Transverse colon (tissue), 4 donors: Measurements from ENCODE around the gene HNRNPU. TPM values are rescaled to one million over a fixed set of nuclear protein-coding genes. Genes with fewer than 3 reads are reported as not detected.

Source experiments
- DNase-seq: peaks from one replicate; pipeline ENCODE4 v3.0.0-alpha.2; 2019
- H3K27ac ChIP-seq, 4 donors: fragments of 200-600 bp; sonication (generic); 2 replicates each; pipeline ENCODE4 v1.5.1; 2016 to 2018; ENCODE audit warnings: inconsistent platforms in 4 of 4
- H3K27me3 ChIP-seq: fragments of 200-600 bp; sonication (generic); 2 replicates; pipeline ENCODE4 v1.5.1; 2017; ENCODE audit warnings: inconsistent platforms
- H3K36me3 ChIP-seq, 4 donors: fragments of 200-600 bp; sonication (generic); 2 replicates each; pipeline ENCODE4 v1.5.1; 2017 to 2019; ENCODE audit warnings: inconsistent platforms in 4 of 4
- H3K4me1 ChIP-seq, 4 donors: fragments of 200-600 bp; sonication (generic); 2 replicates each; pipeline ENCODE4 v1.5.1; 2017 to 2020; ENCODE audit warnings: inconsistent platforms in 4 of 4
- H3K4me3 ChIP-seq, 4 donors: fragments of 200-600 bp; sonication (generic); 1 replicate in 1 of 4; 2 replicates in 3 of 4; pipeline versions ENCODE4 v1.5.1 to v1.6.1; 2017 to 2019; ENCODE audit warnings: inconsistent platforms in 4 of 4
- H3K9me3 ChIP-seq, 2 donors: fragments of 200-600 bp; sonication (generic); 2 replicates each; pipeline ENCODE4 v1.5.1; 2017 to 2019; ENCODE audit warnings: inconsistent platforms in 2 of 2
- EP300 ChIP-seq: sonication (generic); formaldehyde crosslinking; IDR thresholded peaks from one replicate; pipeline ENCODE4 v1.6.1; 2017; ENCODE audit warnings: antibody characterized with exemption, low read depth
- POLR2A ChIP-seq: fragments of 450-650 bp; IDR thresholded peaks from one replicate; pipeline ENCODE4 v1.6.1; 2016; ENCODE audit warnings: antibody characterized with exemption, mild to moderate bottlenecking, moderate library complexity
- POLR2AphosphoS5 ChIP-seq, 3 donors: sonication (generic); formaldehyde crosslinking; IDR thresholded peaks; one replicate each; pipeline ENCODE4 v1.6.1; 2016; ENCODE audit warnings: antibody characterized with exemption in 3 of 3
- WGBS, 2 donors: methylation state at CpG; one replicate each; pipeline ENCODE4 v1.1.5; 2018; ENCODE audit warnings: low coverage in 1 of 2; 5-methylcytosine and 5-hydroxymethylcytosine counted together
- in situ Hi-C, 4 donors: fragments of 200-750 bp; cut with MboI; loops; one replicate each; pipeline versions ENCODE4 v1.15.0 to v1.15.1; 2017; ENCODE audit warnings: low sequenced_read_pairs in 3 of 4, low pct_ligation_motif_present in 1 of 4, low pct_unique_long_range_greater_than_20kb in 1 of 4
- intact Hi-C: fragments of 100-400 bp; cut with DNase I; formaldehyde crosslinking; loops from one replicate; pipeline ENCODE4 v1.15.1; 2023; ENCODE audit warnings: low total_unique reads
- total RNA-seq, 4 donors: library from RNA; depleted of rRNA; stranded (reverse); fragments of >200 nt; gene quantifications; one replicate each; pipeline ENCODE4 v1.1.0, GENCODE V29; 2016
- TF ChIP-seq, protein P1 (sequence below), 5 experiments: fragments of 200-600 bp in 3 of 5; fragments of 450-650 bp in 2 of 5; sonication (generic) in 3 of 5; IDR thresholded peaks; 1 replicate in 2 of 5; 2 replicates in 3 of 5; pipeline ENCODE4 v1.5.1; 2016 to 2017; ENCODE audit warnings: antibody characterized with exemption in 5 of 5, inconsistent platforms in 3 of 5, mild to moderate bottlenecking in 2 of 5, moderate library complexity in 1 of 5

Gene HNRNPU
- total RNA-seq, 4 donors from 2014 or later, result 223 to 364 (median 237) TPM

- Histone ChIP-seq H3K36me3 (no peaks in the 10 kb centered on the region), H3K9me3 (no peaks in the 10 kb centered on the region), H3K27ac (no peak overlapping the region), H3K27me3 (peaks cover 4% of the 10 kb centered on the region), H3K4me1 (no peaks in the 10 kb centered on the region), H3K4me3 (no peak overlapping the region)
- WGBS, 2 donors, result 71% methylated on average over 15 of the region's 15 CpGs; no CpG with 5 or more reads in 1 of the 2 donors
- no peak for TF ChIP-seq POLR2A
- DNase-seq, result no peak
- in situ Hi-C loops (no loop called here), intact Hi-C loops (no loop called here)
Observed at GRCh38 chr1:244815600-244816099, 48.7 kb downstream of the HNRNPU start.

DNA sequence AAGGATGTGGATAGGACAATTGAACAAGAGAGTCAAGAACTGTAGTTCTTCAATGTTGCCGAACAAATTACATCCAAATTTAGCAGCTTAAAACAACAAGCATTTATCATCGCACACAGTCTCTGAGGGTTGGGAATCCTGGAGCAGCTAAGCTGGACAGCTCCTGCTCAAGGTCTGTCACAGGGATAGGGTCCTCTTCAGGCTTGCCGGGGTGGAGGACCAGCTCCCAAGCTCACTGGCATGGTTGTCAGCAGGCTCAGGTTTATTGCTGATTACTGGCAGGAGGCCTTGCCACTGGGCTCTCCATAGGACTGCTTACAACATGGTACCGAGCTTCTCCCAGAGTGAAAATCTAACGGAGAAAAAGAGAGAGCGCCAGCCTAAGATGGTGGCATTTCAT, 51.0 kb downstream of the HNRNPU start:
- H3K36me3 ChIP-seq, result no peaks in the 10 kb centered on the region
- H3K9me3 ChIP-seq, result no peaks in the 10 kb centered on the region
- no peaks in the 10 kb centered on the region for H3K4me1 ChIP-seq
- no peak overlapping the region for H3K4me3 ChIP-seq
- 83 to 90% methylated on average over 3 to 6 of the region's 6 CpGs for WGBS, 2 donors
- H3K27me3 ChIP-seq, result peaks cover 4% of the 10 kb centered on the region
- no peak for DNase-seq
- no peak overlapping the region for H3K27ac ChIP-seq
- TF ChIP-seq POLR2AphosphoS5 (IDR thresholded peaks at IDR 0.05) (no peak), POLR2A (no peak), EP300 (no peak)
- TF ChIP-seq, protein P1, sequence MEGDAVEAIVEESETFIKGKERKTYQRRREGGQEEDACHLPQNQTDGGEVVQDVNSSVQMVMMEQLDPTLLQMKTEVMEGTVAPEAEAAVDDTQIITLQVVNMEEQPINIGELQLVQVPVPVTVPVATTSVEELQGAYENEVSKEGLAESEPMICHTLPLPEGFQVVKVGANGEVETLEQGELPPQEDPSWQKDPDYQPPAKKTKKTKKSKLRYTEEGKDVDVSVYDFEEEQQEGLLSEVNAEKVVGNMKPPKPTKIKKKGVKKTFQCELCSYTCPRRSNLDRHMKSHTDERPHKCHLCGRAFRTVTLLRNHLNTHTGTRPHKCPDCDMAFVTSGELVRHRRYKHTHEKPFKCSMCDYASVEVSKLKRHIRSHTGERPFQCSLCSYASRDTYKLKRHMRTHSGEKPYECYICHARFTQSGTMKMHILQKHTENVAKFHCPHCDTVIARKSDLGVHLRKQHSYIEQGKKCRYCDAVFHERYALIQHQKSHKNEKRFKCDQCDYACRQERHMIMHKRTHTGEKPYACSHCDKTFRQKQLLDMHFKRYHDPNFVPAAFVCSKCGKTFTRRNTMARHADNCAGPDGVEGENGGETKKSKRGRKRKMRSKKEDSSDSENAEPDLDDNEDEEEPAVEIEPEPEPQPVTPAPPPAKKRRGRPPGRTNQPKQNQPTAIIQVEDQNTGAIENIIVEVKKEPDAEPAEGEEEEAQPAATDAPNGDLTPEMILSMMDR (IDR thresholded peaks at IDR 0.05), result no peak
- intact Hi-C loops (no loop called here), in situ Hi-C loops (no loop called here)

DNA sequence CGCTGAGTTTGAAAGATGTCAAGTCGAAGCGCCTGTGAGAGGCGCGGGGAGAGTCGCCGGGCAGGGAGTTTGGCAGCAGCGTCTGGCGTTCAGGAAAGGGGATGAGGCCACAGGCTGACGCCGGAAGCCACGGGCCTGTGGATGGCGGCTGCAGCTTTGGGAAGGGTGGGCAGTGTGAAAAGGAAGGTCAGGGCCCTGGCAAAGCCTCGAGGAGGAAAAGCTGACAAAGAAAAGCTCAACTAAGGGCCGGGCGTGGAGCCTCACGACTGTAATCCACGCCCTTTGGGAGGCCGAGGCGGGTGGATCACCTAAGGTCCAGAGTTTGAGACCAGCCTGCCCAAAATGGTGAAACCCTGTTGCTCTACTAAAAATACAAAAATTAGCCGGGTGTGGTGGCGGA, 54.1 kb downstream of the HNRNPU start:
- in situ Hi-C loops (no loop called here), intact Hi-C loops (no loop called here)
- WGBS, 2 donors, result 91 to 98% methylated on average over 9 to 22 of the region's 22 CpGs
- no peak overlapping the region for H3K27ac ChIP-seq
- no peak for DNase-seq
- no peak overlapping the region for H3K4me3 ChIP-seq
- H3K27me3 ChIP-seq, result peaks cover 4% of the 10 kb centered on the region
- no peaks in the 10 kb centered on the region for H3K4me1 ChIP-seq
- H3K36me3 ChIP-seq, result no peaks in the 10 kb centered on the region
- no peaks in the 10 kb centered on the region for H3K9me3 ChIP-seq
- TF ChIP-seq POLR2A (no peak), EP300 (no peak)
- TF ChIP-seq, protein P1 (IDR thresholded peaks at IDR 0.05), result no peak

DNA sequence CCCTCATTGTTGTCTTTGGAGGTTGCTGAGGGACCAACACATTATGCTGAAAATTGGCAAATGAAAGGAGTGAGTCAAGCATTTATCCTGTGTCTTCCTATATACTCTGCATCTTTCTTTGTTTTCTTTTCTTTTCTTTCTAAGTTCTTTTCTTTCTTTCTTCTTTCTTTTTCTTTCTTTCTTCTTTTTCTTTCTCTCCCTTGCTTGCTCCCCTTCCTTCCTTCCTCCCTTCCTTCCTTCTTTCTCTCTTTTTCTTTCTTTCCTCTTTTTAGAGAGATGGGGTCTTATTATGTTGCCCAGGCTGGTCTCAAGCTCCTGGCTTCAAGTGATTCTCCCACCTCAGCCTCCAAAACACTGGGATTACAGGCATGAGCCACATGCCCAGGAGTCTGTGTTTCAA, 57.2 kb downstream of the HNRNPU start:
- Histone ChIP-seq H3K27me3 (no peaks in the 10 kb centered on the region), H3K4me1 (no peaks in the 10 kb centered on the region), H3K4me3 (no peak overlapping the region), H3K27ac (no peak overlapping the region), H3K9me3 (no peaks in the 10 kb centered on the region), H3K36me3 (no peaks in the 10 kb centered on the region)
- in situ Hi-C loops, result loop anchor here in 3 of 4 donors (10.0 kb wide), 1 partner anchor 238 kb away; no protein-coding TSS in a partner anchor
- DNase-seq, result no peak
- intact Hi-C loops, result loop anchor here (10.0 kb wide), 1 partner anchor 248 kb away; no protein-coding TSS in a partner anchor
- TF ChIP-seq EP300 (no peak), POLR2AphosphoS5 (IDR thresholded peaks at IDR 0.05) (no peak), POLR2A (no peak)
- TF ChIP-seq, protein P1 (IDR thresholded peaks at IDR 0.05), result no peak

DNA sequence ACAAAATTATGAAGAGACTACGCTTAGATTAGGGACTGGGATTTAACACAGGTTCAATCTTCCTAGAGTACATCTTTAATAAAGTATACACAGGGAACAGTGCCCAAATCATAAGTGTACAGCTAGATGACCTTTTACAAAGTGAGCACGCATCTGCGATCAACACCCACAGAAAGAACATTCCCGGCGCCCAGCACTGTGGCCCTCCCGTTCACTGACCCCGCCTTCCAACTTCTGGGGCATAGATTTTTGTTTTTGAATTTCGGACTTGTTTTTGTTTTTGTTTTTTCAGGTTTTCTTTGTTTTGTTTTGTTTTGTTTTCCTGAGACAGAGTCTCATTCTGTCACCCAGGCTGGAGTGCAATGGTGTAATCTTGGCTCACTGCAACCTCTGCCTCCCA, 59.5 kb downstream of the HNRNPU start:
- Histone ChIP-seq H3K27me3 (no peaks in the 10 kb centered on the region), H3K9me3 (no peaks in the 10 kb centered on the region), H3K27ac (no peak overlapping the region), H3K36me3 (no peaks in the 10 kb centered on the region), H3K4me1 (no peaks in the 10 kb centered on the region), H3K4me3 (no peak overlapping the region)
- TF ChIP-seq EP300 (no peak), POLR2AphosphoS5 (IDR thresholded peaks at IDR 0.05) (no peak), POLR2A (no peak)
- TF ChIP-seq, protein P1 (IDR thresholded peaks at IDR 0.05), result no peak
- in situ Hi-C loops, result loop anchor here (5.0 to 10.0 kb wide), 3 partner anchors 203 to 240 kb away; no protein-coding TSS in a partner anchor
- DNase-seq, result no peak
- intact Hi-C loops, result loop anchor here (10.0 kb wide), 1 partner anchor 250 kb away; no protein-coding TSS in a partner anchor
- 94% methylated on average over 7 to 8 of the region's 8 CpGs for WGBS, 2 donors
